ENCODE measurements around the gene LIN9.

DNA sequence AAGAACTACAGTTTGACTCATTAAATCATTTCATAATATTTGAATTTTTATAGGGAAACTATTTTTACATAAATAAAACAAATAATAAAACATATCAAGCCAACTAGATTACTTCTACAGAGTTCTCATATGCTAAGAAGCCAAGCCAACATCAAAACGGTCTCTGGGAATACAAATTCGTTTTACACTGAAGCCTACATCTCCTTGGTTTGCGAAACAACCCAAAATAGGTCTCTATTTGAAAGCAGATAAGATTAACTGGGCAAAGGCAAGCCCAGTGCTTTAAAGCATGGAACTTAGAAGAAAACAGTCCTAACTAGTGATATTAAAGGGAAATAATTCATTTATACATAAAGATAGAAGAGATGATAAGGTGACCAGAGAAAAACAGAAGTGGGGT is 60.2 kb downstream of the LIN9 start:
- no peak for TF ChIP-seq SP1 (IDR thresholded peaks at IDR 0.05; ENCODE audit: low read depth, low read length)
- TF ChIP-seq CTCF (IDR thresholded peaks at IDR 0.05 in 2 of 3, conservative IDR thresholded peaks at IDR 0.05 in 1 of 3; ENCODE audit: control insufficient read depth in 2 of 3, extremely low read depth in 1 of 3, insufficient read depth in 1 of 3, low read depth in 3 of 3, low read length in 3 of 3): no peak
- no peak for TF ChIP-seq GATAD2B (conservative IDR thresholded peaks at IDR 0.05; ENCODE audit: low read depth)
- no peak for TF ChIP-seq ZNF24 (IDR thresholded peaks at IDR 0.05)
- no peak for TF ChIP-seq RCOR1 (conservative IDR thresholded peaks at IDR 0.05; ENCODE audit: low read depth, low read length)
- TF ChIP-seq TAF1 (IDR thresholded peaks at IDR 0.05; ENCODE audit: borderline replicate concordance, low read depth, low read length): no peak
- TF ChIP-seq RFX5 (IDR thresholded peaks at IDR 0.05; ENCODE audit: low read depth, low read length): no peak
- TF ChIP-seq, protein P1, sequence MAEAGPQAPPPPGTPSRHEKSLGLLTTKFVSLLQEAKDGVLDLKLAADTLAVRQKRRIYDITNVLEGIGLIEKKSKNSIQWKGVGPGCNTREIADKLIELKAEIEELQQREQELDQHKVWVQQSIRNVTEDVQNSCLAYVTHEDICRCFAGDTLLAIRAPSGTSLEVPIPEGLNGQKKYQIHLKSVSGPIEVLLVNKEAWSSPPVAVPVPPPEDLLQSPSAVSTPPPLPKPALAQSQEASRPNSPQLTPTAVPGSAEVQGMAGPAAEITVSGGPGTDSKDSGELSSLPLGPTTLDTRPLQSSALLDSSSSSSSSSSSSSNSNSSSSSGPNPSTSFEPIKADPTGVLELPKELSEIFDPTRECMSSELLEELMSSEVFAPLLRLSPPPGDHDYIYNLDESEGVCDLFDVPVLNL (IDR thresholded peaks at IDR 0.05; ENCODE audit: low read depth, low read length): no peak
- no peak for TF ChIP-seq JUNB (IDR thresholded peaks at IDR 0.05)
- no peak for TF ChIP-seq POLR2A (IDR thresholded peaks at IDR 0.05; ENCODE audit: low read depth, low read length)
- TF ChIP-seq SREBF2 (IDR thresholded peaks at IDR 0.05; ENCODE audit: low read length): no peak
- TF ChIP-seq POLR2AphosphoS2 (IDR thresholded peaks at IDR 0.05; ENCODE audit: low read depth, low read length): no peak
- no peak for TF ChIP-seq REST (IDR thresholded peaks at IDR 0.05; ENCODE audit: low read depth, low read length)

Measured in GM12878 (cell line).